ENCODE data around the gene ZNF324. TPM values are rescaled to one million over a fixed set of nuclear protein-coding genes. Genes with fewer than 3 reads are reported as not detected.
A peak's percentile ranks its signal among the peaks of the same experiment; 100 is the strongest.
"Not testable (repeated sequence)": the region's sequence is repeated elsewhere in the genome, so short reads cannot be mapped to it uniquely, and the experiment has no call there.

The ZNF324 gene
- total RNA-seq, 4 donors from 2014 or later = 10.3 to 20.7 (median 18.1) TPM

DNA sequence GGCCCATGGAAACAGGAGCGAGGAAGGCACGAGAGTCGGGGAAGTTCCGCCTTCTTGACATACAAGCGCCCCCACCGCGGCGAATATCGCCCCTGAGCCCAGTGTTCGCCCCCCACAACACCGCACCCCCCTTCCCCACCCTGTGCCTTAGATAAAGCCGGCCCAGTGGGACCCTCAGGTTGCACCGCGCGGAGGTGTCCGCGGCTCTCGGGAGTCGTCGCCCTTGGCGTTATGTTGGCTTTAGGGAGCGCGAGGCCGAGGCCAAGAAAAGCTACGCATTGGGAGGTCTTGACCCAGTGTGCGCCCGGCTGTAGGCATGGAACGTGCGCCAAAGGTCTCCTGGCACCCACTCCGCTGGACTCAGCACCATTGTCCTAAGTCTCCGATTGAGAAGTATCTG, 26.3 kb upstream of the ZNF324 start:
- H3K4me3 ChIP-seq = peak overlapping the region; percentile 60 to 76
- H3K4me1 ChIP-seq = peaks cover 0 to 21% (median 10%) of the 10 kb centered on the region in 3 donors
- peak overlapping the region; percentile 49 to 95 (median 82) for H3K27ac ChIP-seq
- peak; percentile 4 for ATAC-seq
- H3K27me3 ChIP-seq = no peaks in the 10 kb centered on the region
- WGBS, 2 donors (ENCODE audit: low coverage in 1 of 2) = 38% methylated on average over 8 of the region's 31 CpGs; no CpG with 5 or more reads in 1 of the 2 donors
- TF ChIP-seq POLR2A (IDR thresholded peaks at IDR 0.05) = no peak
- no peak for TF ChIP-seq POLR2AphosphoS5 (IDR thresholded peaks at IDR 0.05)
- TF ChIP-seq, protein P1, sequence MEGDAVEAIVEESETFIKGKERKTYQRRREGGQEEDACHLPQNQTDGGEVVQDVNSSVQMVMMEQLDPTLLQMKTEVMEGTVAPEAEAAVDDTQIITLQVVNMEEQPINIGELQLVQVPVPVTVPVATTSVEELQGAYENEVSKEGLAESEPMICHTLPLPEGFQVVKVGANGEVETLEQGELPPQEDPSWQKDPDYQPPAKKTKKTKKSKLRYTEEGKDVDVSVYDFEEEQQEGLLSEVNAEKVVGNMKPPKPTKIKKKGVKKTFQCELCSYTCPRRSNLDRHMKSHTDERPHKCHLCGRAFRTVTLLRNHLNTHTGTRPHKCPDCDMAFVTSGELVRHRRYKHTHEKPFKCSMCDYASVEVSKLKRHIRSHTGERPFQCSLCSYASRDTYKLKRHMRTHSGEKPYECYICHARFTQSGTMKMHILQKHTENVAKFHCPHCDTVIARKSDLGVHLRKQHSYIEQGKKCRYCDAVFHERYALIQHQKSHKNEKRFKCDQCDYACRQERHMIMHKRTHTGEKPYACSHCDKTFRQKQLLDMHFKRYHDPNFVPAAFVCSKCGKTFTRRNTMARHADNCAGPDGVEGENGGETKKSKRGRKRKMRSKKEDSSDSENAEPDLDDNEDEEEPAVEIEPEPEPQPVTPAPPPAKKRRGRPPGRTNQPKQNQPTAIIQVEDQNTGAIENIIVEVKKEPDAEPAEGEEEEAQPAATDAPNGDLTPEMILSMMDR (IDR thresholded peaks at IDR 0.05) = no peak
- TF ChIP-seq EP300 (IDR thresholded peaks at IDR 0.05) = no peak
- peaks cover 0 to 35% of the 10 kb centered on the region in 2 donors for H3K36me3 ChIP-seq
- peaks cover 0 to 42% (median 1%) of the 10 kb centered on the region in 3 donors for H3K9me3 ChIP-seq

DNA sequence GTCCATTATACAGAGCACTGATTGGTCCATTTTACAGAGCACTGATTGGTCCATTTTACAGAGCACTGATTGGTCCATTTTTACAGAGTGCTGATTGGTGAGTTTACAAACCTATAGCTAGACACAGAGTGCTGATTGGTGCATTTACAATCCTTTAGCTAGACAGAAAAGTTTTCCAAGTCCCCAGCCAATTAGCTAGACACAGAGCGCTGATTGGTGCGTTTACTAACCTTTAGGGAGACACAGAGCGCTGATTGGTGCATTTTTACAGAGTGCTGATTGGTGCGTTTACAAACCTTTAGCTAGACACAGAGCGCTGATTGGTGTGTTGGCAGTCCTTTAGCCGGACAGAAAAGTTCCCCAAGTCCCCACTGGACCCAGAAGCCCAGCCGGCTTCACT, 23.9 kb upstream of the ZNF324 start:
- peaks cover 0 to 18% (median 0%) of the 10 kb centered on the region in 3 donors for H3K9me3 ChIP-seq
- not testable (repeated sequence) for H3K4me3 ChIP-seq, H3K27ac ChIP-seq, H3K27me3 ChIP-seq, ATAC-seq
- 83 to 87% methylated on average over 1 to 2 of the region's 7 CpGs for WGBS, 2 donors (ENCODE audit: low coverage in 1 of 2)
- peaks cover 0 to 10% of the 10 kb centered on the region in 2 donors for H3K36me3 ChIP-seq
- peaks cover 0 to 21% (median 10%) of the 10 kb centered on the region in 3 donors for H3K4me1 ChIP-seq

DNA sequence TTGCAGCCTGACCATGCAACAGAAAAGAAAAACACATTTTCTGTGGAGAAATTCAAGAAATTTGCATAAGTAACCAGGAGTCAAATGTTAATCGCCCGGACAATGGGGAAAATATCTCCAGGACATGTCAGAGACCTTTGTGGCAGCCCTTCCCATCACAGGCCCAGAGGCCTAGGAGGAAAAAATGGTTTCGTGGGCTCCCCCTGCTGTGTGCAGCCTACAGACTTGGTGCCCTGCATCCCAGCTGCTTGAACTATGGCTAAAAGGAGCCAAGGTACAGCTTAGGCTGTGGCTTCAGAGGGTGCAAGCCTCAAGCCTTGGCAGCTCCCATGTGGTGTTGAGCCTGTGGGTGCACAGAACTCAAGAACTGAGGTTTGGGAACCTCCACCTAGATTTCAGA, 18.0 kb upstream of the ZNF324 start:
- WGBS, 2 donors (ENCODE audit: low coverage in 1 of 2) = 69% methylated on average over 3 of the region's 3 CpGs; no CpG with 5 or more reads in 1 of the 2 donors
- H3K27ac ChIP-seq, ATAC-seq, H3K9me3 ChIP-seq, H3K36me3 ChIP-seq, H3K4me3 ChIP-seq: not testable (repeated sequence)
- H3K27me3 ChIP-seq = peaks cover 11% of the 10 kb centered on the region
- peaks cover 0 to 20% (median 0%) of the 10 kb centered on the region in 3 donors for H3K4me1 ChIP-seq

DNA sequence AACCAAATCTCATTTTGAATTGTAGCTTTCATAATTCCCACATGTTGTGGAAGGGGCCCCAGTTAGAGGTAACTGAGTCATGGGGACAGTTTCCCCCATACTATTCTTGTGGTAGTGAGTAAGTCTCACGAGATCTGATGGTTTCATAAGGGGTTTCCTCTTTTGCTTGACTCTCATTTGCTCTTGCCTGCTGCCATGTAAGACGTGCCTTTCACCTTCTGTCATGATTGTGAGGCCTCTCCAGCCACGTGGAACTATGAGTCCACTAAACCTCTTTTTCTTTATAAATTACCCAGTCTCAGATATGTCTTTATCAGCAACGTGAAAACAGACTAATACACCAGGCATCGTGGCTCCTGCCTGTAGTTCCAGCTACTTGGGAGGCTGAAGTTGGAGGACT, 16.9 kb upstream of the ZNF324 start:
- H3K4me3 ChIP-seq, ATAC-seq, H3K27ac ChIP-seq, H3K9me3 ChIP-seq: not testable (repeated sequence)
- Histone ChIP-seq H3K27me3 (peaks cover 11% of the 10 kb centered on the region), H3K36me3 (peaks cover 0 to 15% of the 10 kb centered on the region in 2 donors), H3K4me1 (peaks cover 0 to 20% (median 0%) of the 10 kb centered on the region in 3 donors)
- 59 to 75% methylated on average over 4 of the region's 5 CpGs for WGBS, 2 donors (ENCODE audit: low coverage in 1 of 2)

DNA sequence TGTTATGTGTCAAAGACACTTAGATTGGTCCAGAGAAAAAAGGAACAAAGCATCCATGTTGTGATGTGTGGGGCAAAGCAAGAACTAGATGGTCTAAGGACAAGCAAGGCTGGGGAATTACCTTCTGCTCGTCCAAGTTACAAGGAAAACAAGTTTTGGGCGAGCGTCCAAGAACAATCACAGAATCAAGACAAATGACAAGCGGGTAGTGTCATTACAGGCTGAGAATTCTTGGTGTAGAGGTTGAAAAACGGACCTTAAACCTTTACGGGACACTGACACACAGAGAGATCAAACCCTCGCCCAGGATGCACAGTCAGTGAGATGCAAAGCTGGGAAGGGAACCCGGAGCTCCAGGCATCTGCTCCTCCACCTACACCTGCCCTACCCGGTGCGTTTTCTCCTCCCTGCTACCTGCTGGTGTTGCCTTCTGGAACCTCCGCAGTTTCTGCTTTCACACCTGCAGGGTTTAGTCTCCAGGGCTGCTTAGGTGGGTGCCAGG, 16.0 kb upstream of the ZNF324 start:
- H3K4me1 ChIP-seq = peaks cover 0 to 20% (median 0%) of the 10 kb centered on the region in 3 donors
- ATAC-seq = no peak

DNA sequence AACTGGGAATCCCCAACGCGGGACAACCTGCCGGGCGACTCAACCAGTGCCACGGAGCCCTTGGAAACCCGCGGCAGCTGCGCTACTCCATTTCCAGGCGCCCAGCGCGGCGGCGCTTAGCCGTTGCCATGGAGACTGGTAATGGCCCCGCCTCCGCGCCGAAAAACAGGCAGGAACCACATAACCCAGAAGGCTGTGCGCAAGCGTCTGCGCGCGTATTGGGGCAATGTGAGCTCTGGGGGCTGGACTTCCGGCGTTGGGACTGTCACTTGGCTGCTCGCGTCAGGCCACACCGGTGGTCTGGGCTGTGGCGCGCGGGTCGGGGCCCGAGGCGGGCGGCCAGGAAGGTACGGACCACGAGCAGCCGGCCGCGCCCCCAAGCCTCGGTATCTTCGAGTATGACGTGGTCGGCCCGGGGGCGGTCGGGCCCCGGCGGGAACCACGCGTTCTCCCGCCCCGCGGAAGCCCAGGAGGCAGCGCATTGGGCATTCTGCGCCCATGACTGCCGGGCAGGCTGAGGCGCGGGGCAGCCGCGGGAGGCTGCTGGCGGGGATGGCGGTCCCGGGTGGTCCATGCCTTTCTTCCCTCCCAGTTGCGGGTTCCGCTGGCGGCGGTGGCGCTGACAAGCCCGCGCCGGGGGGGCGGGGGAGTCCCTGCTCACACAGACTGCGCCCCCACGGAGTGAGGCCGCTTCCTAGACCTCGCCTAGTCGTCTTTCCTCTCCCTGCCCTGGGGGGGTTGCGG, 15.3 kb upstream of the ZNF324 start, which contains the start of gene ZNF324B:
TSS of gene ZNF324B (plus strand) at position 265 of the 744 bp plus-strand sequence. CDS start 2,080 bp downstream, outside the sequence.
- Histone ChIP-seq H3K4me1 (peaks cover 0 to 20% (median 0%) of the 10 kb centered on the region in 3 donors), H3K27ac (peak within 1 kb of the TSS in 3 of 4 donors; percentile 74 to 82 (median 80)), H3K27me3 (peaks cover 11% of the 10 kb centered on the region), H3K9me3 (no peaks in the 10 kb centered on the region), H3K36me3 (peaks cover 0 to 31% of the 10 kb centered on the region in 2 donors), H3K4me3 (peak within 1 kb of the TSS; percentile 80 to 93)
- peak; percentile 98 for ATAC-seq
- no peak for TF ChIP-seq EP300 (IDR thresholded peaks at IDR 0.05)
- peak; percentile 45 to 62 for TF ChIP-seq POLR2A (IDR thresholded peaks at IDR 0.05)
- TF ChIP-seq POLR2AphosphoS5 (IDR thresholded peaks at IDR 0.05) = peak; percentile 81
- no CpG with 5 or more reads among the region's 79 CpGs for WGBS, 2 donors (ENCODE audit: low coverage in 1 of 2)

More for the DNA sequence above, 16.0 kb upstream of the ZNF324 start:
- Histone ChIP-seq H3K36me3 (peaks cover 0 to 24% of the 10 kb centered on the region in 2 donors), H3K4me3 (peak overlapping the region; percentile 80 to 93), H3K27me3 (peaks cover 11% of the 10 kb centered on the region), H3K27ac (peak overlapping the region in 3 of 4 donors; percentile 27 to 82 (median 80)), H3K9me3 (no peaks in the 10 kb centered on the region)
- TF ChIP-seq EP300 (IDR thresholded peaks at IDR 0.05) = no peak
- TF ChIP-seq, protein P1 (IDR thresholded peaks at IDR 0.05) = no peak
- no peak for TF ChIP-seq POLR2AphosphoS5 (IDR thresholded peaks at IDR 0.05)
- no peak for TF ChIP-seq POLR2A (IDR thresholded peaks at IDR 0.05)
- 4 to 6% methylated on average over 9 to 11 of the region's 11 CpGs for WGBS, 2 donors (ENCODE audit: low coverage in 1 of 2)

All from gastroesophageal sphincter (tissue), 4 donors.